Osteocyte (in vitro differentiated cells): ENCODE data around the gene ANKRD34A. TPM values are rescaled to one million over a fixed set of nuclear protein-coding genes. Genes with fewer than 3 reads are reported as not detected.

ENCODE experiments used
- DNase-seq: peaks from one replicate; pipeline ENCODE4 v3.0.0; 2021; ENCODE audit warnings: mixed read lengths; ENCODE audit not compliant: unreplicated experiment; ENCODE audit errors: extremely low spot score
- H3K27ac Mint-ChIP-seq: one replicate; pipeline ENCODE4 v1.8.0; 2021; ENCODE audit warnings: mild to moderate bottlenecking, mixed read lengths; ENCODE audit not compliant: unreplicated experiment
- H3K27me3 Mint-ChIP-seq: one replicate; pipeline ENCODE4 v1.8.0; 2021; ENCODE audit warnings: mixed read lengths; ENCODE audit not compliant: unreplicated experiment
- H3K36me3 Mint-ChIP-seq: one replicate; pipeline ENCODE4 v1.8.0; 2021; ENCODE audit warnings: mixed read lengths; ENCODE audit not compliant: unreplicated experiment
- H3K4me1 Mint-ChIP-seq: one replicate; pipeline ENCODE4 v1.8.0; 2021; ENCODE audit warnings: mixed read lengths; ENCODE audit not compliant: unreplicated experiment
- H3K4me3 Mint-ChIP-seq: one replicate; pipeline ENCODE4 v1.8.0; 2021; ENCODE audit warnings: mild to moderate bottlenecking, moderate library complexity, mixed read lengths; ENCODE audit not compliant: unreplicated experiment
- H3K9me3 Mint-ChIP-seq: one replicate; pipeline ENCODE4 v1.8.0; 2021; ENCODE audit warnings: mixed read lengths; ENCODE audit not compliant: unreplicated experiment
- CTCF ChIP-seq: fragments of 200-600 bp; sonication (generic); IDR thresholded peaks from 2 replicates; pipeline ENCODE4 v1.5.0; 2021; ENCODE audit warnings: antibody characterized with exemption, mild to moderate bottlenecking, moderate library complexity
- total RNA-seq: library from RNA; stranded (reverse); gene quantifications from 2 replicates; pipeline ENCODE4 v1.2.1, GENCODE V29; 2021

Gene ANKRD34A
- total RNA-seq, 1 donor from 2014 or later, result 1.1 TPM

GRCh38 chr1:145985129-145985501 lies 20.7 kb upstream of the ANKRD34A start:
- Mint-ChIP-seq H3K9me3 (no peaks in the 10 kb centered on the region), H3K27me3 (no peaks in the 10 kb centered on the region), H3K4me1 (peaks cover 18% of the 10 kb centered on the region), H3K36me3 (no peaks in the 10 kb centered on the region), H3K27ac (peak overlapping the region; percentile 20), H3K4me3 (no peak overlapping the region)
- no peak for TF ChIP-seq CTCF
- DNase-seq, result no peak

GRCh38 chr1:145983960-145984830 lies 19.8 kb upstream of the ANKRD34A start:
- H3K27me3 Mint-ChIP-seq, result no peaks in the 10 kb centered on the region
- no peak for TF ChIP-seq CTCF
- DNase-seq, result no peak
- no peak overlapping the region for H3K4me3 Mint-ChIP-seq
- H3K36me3 Mint-ChIP-seq, result no peaks in the 10 kb centered on the region
- no peak overlapping the region for H3K27ac Mint-ChIP-seq
- H3K4me1 Mint-ChIP-seq, result peaks cover 17% of the 10 kb centered on the region
- H3K9me3 Mint-ChIP-seq, result no peaks in the 10 kb centered on the region

- TF ChIP-seq CTCF, result no peak
- Mint-ChIP-seq H3K9me3 (no peaks in the 10 kb centered on the region), H3K27ac (peak overlapping the region; percentile 16), H3K36me3 (no peaks in the 10 kb centered on the region), H3K4me1 (peaks cover 17% of the 10 kb centered on the region), H3K4me3 (no peak overlapping the region), H3K27me3 (no peaks in the 10 kb centered on the region)
- DNase-seq, result no peak
Observed at GRCh38 chr1:145983206-145983675, 18.9 kb upstream of the ANKRD34A start.

- DNase-seq, result no peak
- H3K27me3 Mint-ChIP-seq, result no peaks in the 10 kb centered on the region
- no peak for TF ChIP-seq CTCF
- H3K36me3 Mint-ChIP-seq, result no peaks in the 10 kb centered on the region
- H3K4me1 Mint-ChIP-seq, result peaks cover 17% of the 10 kb centered on the region
- no peak overlapping the region for H3K27ac Mint-ChIP-seq
- no peaks in the 10 kb centered on the region for H3K9me3 Mint-ChIP-seq
- no peak overlapping the region for H3K4me3 Mint-ChIP-seq
Observed at GRCh38 chr1:145982010-145982723, 17.8 kb upstream of the ANKRD34A start.

- TF ChIP-seq CTCF, result no peak
- Mint-ChIP-seq H3K27me3 (no peaks in the 10 kb centered on the region), H3K4me1 (peaks cover 10% of the 10 kb centered on the region), H3K27ac (no peak overlapping the region), H3K9me3 (no peaks in the 10 kb centered on the region), H3K4me3 (no peak overlapping the region), H3K36me3 (no peaks in the 10 kb centered on the region)
- DNase-seq, result no peak
Observed at GRCh38 chr1:145980457-145980994, 16.2 kb upstream of the ANKRD34A start.
